Measurements from ENCODE around the gene EIF5.

DNA sequence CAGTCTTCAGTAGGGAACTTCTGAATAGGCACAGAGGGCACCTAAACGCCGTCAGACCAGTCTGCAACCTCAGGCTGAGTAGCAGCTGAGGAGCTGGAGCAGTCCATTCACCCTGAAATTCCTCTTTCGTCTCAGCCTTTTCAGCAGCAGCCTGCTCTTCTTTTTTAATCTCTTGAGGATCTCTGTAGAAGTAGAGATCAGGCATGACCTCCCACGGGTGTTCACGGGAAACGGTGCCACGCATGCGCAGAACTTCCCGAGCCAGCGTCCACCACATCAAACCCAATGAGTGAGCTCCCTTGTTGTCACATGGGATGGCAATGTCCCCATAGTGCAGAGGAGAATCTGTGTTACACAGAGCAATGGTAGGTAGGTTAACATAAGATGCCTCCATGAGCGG, 40.1 kb downstream of the EIF5 start:
- TF ChIP-seq, protein P1, sequence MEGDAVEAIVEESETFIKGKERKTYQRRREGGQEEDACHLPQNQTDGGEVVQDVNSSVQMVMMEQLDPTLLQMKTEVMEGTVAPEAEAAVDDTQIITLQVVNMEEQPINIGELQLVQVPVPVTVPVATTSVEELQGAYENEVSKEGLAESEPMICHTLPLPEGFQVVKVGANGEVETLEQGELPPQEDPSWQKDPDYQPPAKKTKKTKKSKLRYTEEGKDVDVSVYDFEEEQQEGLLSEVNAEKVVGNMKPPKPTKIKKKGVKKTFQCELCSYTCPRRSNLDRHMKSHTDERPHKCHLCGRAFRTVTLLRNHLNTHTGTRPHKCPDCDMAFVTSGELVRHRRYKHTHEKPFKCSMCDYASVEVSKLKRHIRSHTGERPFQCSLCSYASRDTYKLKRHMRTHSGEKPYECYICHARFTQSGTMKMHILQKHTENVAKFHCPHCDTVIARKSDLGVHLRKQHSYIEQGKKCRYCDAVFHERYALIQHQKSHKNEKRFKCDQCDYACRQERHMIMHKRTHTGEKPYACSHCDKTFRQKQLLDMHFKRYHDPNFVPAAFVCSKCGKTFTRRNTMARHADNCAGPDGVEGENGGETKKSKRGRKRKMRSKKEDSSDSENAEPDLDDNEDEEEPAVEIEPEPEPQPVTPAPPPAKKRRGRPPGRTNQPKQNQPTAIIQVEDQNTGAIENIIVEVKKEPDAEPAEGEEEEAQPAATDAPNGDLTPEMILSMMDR (IDR thresholded peaks at IDR 0.05 in 2 of 3, conservative IDR thresholded peaks at IDR 0.05 in 1 of 3; ENCODE audit: borderline replicate concordance in 1 of 3, insufficient read depth in 1 of 3, low read depth in 2 of 3, low read length in 2 of 3), result no peak
- no peak for TF ChIP-seq RAD21 (IDR thresholded peaks at IDR 0.05; ENCODE audit: low read depth)
- no peak for TF ChIP-seq EZH2 (IDR thresholded peaks at IDR 0.05)
- TF ChIP-seq, protein P2, sequence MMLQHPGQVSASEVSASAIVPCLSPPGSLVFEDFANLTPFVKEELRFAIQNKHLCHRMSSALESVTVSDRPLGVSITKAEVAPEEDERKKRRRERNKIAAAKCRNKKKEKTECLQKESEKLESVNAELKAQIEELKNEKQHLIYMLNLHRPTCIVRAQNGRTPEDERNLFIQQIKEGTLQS (IDR thresholded peaks at IDR 0.05), result no peak
- TF ChIP-seq, protein P3, sequence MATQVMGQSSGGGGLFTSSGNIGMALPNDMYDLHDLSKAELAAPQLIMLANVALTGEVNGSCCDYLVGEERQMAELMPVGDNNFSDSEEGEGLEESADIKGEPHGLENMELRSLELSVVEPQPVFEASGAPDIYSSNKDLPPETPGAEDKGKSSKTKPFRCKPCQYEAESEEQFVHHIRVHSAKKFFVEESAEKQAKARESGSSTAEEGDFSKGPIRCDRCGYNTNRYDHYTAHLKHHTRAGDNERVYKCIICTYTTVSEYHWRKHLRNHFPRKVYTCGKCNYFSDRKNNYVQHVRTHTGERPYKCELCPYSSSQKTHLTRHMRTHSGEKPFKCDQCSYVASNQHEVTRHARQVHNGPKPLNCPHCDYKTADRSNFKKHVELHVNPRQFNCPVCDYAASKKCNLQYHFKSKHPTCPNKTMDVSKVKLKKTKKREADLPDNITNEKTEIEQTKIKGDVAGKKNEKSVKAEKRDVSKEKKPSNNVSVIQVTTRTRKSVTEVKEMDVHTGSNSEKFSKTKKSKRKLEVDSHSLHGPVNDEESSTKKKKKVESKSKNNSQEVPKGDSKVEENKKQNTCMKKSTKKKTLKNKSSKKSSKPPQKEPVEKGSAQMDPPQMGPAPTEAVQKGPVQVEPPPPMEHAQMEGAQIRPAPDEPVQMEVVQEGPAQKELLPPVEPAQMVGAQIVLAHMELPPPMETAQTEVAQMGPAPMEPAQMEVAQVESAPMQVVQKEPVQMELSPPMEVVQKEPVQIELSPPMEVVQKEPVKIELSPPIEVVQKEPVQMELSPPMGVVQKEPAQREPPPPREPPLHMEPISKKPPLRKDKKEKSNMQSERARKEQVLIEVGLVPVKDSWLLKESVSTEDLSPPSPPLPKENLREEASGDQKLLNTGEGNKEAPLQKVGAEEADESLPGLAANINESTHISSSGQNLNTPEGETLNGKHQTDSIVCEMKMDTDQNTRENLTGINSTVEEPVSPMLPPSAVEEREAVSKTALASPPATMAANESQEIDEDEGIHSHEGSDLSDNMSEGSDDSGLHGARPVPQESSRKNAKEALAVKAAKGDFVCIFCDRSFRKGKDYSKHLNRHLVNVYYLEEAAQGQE (IDR thresholded peaks at IDR 0.05; ENCODE audit: low read depth), result no peak
- TF ChIP-seq FOSL1 (IDR thresholded peaks at IDR 0.05; ENCODE audit: low read depth), result no peak
- no peak for TF ChIP-seq SRF (IDR thresholded peaks at IDR 0.05; ENCODE audit: low read depth)
- TF ChIP-seq POLR2A (IDR thresholded peaks at IDR 0.05; ENCODE audit: borderline replicate concordance, extremely low read depth, insufficient read depth, insufficient read length), result no peak

Measured in HCT116 (cell line).